Endodermal cell (in vitro differentiated cells): ENCODE results near the gene PLA2G2E. TPM values are rescaled to one million over a fixed set of nuclear protein-coding genes. Genes with fewer than 3 reads are reported as not detected.

Source experiments
- DNase-seq: peaks from one replicate; pipeline ENCODE4 v3.0.0-alpha.2; 2017
- H3K27ac ChIP-seq: 2 replicates; pipeline ENCODE4 v1.5.1; 2013; ENCODE audit warnings: mild to moderate bottlenecking, low read depth, low read length, moderate library complexity
- H3K27me3 ChIP-seq: 2 replicates; pipeline ENCODE4 v1.6.1; 2013; ENCODE audit warnings: mild to moderate bottlenecking, low read length, moderate library complexity; ENCODE audit not compliant: insufficient read depth, control insufficient read depth, poor library complexity, severe bottlenecking
- H3K36me3 ChIP-seq: 2 replicates; pipeline ENCODE4 v1.7.0; 2013; ENCODE audit warnings: mild to moderate bottlenecking, low read length, moderate library complexity; ENCODE audit not compliant: control insufficient read depth, insufficient read depth
- H3K4me1 ChIP-seq: one replicate; pipeline ENCODE4 v1.7.0; 2013; ENCODE audit warnings: low read length; ENCODE audit not compliant: control insufficient read depth, insufficient read depth
- H3K4me3 ChIP-seq: 2 replicates; pipeline ENCODE4 v1.5.1; 2013; ENCODE audit warnings: mild to moderate bottlenecking, low read length, moderate library complexity
- H3K9ac ChIP-seq: 2 replicates; pipeline ENCODE4 v1.6.1; 2013; ENCODE audit warnings: mild to moderate bottlenecking, low read length, moderate library complexity; ENCODE audit not compliant: poor library complexity, severe bottlenecking; ENCODE audit errors: extremely low read depth
- H3K9me3 ChIP-seq: 2 replicates; pipeline ENCODE4 v1.6.1; 2013; ENCODE audit warnings: mild to moderate bottlenecking, low read length, moderate library complexity; ENCODE audit not compliant: control insufficient read depth
- H3K27ac Mint-ChIP-seq: 2 replicates; pipeline ENCODE4 v1.8.0; 2020; ENCODE audit warnings: mixed read lengths
- H3K27me3 Mint-ChIP-seq: 2 replicates; pipeline ENCODE4 v1.8.0; 2021; ENCODE audit warnings: mild to moderate bottlenecking, mixed read lengths; ENCODE audit not compliant: insufficient read depth
- H3K36me3 Mint-ChIP-seq: 2 replicates; pipeline ENCODE4 v1.8.0; 2020; ENCODE audit warnings: low read depth, mixed read lengths
- H3K4me1 Mint-ChIP-seq: 2 replicates; pipeline ENCODE4 v1.8.0; 2020; ENCODE audit warnings: mixed read lengths
- H3K4me3 Mint-ChIP-seq: 2 replicates; pipeline ENCODE4 v1.8.0; 2020; ENCODE audit warnings: mild to moderate bottlenecking, moderate library complexity, mixed read lengths
- H3K9me3 Mint-ChIP-seq: 2 replicates; pipeline ENCODE4 v1.8.0; 2020; ENCODE audit warnings: mild to moderate bottlenecking, mixed read lengths
- WGBS, 2 experiments: methylation state at CpG; one replicate each; pipeline versions ENCODE4 v1.1.5 to v1.1.7; 2013; ENCODE audit warnings: missing lambda C conversion rate in 2 of 2, mixed read lengths in 1 of 2; ENCODE audit not compliant: insufficient coverage in 1 of 2, insufficient read length in 1 of 2; 5-methylcytosine and 5-hydroxymethylcytosine counted together
- total RNA-seq, 2 donors: library from RNA; stranded (reverse); fragmentation: NEBNext Ultra II Directional in 1 of 2; extraction: Animal tissue kit (Norgen Biotek cat#: 25700) in 1 of 2; gene quantifications; 2 replicates in 1 of 2; 3 replicates in 1 of 2; pipeline ENCODE4 v1.2.1, GENCODE V29; 2021
- TF ChIP-seq, protein P1 (sequence below): fragments of 200-600 bp; sonication (generic); conservative IDR thresholded peaks from 2 replicates; pipeline ENCODE4 v1.5.0; 2021; ENCODE audit warnings: antibody characterized with exemption, mild to moderate bottlenecking

PLA2G2E gene
- total RNA-seq, 2 donors from 2014 or later = not detected

DNA sequence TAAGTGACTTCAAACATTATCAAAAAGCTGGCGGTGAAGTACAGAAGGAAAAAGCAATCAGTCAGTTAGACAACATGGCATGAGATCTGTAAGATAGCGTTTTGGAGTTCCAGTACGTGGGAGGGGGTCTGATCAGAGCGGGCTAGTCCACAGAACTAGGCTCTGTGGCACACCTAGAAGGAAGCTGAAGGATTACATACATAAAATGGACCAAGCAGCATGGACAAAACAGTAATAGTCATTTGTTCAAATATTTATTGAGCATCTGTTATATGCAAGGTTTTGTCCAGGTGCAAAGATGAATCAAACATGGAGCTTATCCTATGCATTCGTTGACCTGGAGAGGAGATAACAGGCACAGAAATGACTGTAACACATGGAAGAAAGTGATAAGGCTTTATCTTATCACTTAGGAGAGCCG lies 22.9 kb upstream of the PLA2G2E start:
- Mint-ChIP-seq H3K27me3 (peaks cover 8% of the 10 kb centered on the region), H3K4me1 (peaks cover 13% of the 10 kb centered on the region), H3K4me3 (no peak overlapping the region), H3K36me3 (no peaks in the 10 kb centered on the region), H3K27ac (no peak overlapping the region), H3K9me3 (peaks cover 10% of the 10 kb centered on the region)
- H3K27ac ChIP-seq = no peak overlapping the region
- no peak overlapping the region for H3K9ac ChIP-seq
- H3K36me3 ChIP-seq = no peaks in the 10 kb centered on the region
- TF ChIP-seq, protein P1, sequence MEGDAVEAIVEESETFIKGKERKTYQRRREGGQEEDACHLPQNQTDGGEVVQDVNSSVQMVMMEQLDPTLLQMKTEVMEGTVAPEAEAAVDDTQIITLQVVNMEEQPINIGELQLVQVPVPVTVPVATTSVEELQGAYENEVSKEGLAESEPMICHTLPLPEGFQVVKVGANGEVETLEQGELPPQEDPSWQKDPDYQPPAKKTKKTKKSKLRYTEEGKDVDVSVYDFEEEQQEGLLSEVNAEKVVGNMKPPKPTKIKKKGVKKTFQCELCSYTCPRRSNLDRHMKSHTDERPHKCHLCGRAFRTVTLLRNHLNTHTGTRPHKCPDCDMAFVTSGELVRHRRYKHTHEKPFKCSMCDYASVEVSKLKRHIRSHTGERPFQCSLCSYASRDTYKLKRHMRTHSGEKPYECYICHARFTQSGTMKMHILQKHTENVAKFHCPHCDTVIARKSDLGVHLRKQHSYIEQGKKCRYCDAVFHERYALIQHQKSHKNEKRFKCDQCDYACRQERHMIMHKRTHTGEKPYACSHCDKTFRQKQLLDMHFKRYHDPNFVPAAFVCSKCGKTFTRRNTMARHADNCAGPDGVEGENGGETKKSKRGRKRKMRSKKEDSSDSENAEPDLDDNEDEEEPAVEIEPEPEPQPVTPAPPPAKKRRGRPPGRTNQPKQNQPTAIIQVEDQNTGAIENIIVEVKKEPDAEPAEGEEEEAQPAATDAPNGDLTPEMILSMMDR = no peak
- peaks cover 9% of the 10 kb centered on the region for H3K4me1 ChIP-seq
- H3K9me3 ChIP-seq = peaks cover 4% of the 10 kb centered on the region
- WGBS, 2 experiments = 81 to 86% methylated on average over 4 to 6 of the region's 6 CpGs
- no peaks in the 10 kb centered on the region for H3K27me3 ChIP-seq
- H3K4me3 ChIP-seq = no peak overlapping the region
- no peak for DNase-seq

DNA sequence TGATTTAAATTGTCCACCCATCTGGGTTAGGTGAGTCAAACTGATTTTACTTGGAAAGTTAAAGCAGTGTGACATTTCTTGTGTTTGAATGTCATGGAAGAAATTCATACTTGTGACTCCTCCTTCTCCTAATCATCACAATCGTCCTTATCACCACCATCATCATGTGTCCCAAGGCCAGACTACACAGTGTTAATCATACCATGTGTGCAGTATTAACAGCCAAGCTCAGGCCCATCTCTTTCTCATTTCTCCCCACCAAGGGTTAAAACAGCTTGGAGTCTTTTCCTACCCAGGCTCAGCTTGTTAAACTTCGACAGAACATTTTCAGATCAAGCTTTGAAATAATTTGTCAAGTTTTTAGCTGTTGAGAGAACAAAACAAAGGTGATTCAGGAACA lies 22.5 kb upstream of the PLA2G2E start:
- peaks cover 13% of the 10 kb centered on the region for H3K4me1 Mint-ChIP-seq
- 70 to 75% methylated on average over 1 to 2 of the region's 2 CpGs for WGBS, 2 experiments

DNA sequence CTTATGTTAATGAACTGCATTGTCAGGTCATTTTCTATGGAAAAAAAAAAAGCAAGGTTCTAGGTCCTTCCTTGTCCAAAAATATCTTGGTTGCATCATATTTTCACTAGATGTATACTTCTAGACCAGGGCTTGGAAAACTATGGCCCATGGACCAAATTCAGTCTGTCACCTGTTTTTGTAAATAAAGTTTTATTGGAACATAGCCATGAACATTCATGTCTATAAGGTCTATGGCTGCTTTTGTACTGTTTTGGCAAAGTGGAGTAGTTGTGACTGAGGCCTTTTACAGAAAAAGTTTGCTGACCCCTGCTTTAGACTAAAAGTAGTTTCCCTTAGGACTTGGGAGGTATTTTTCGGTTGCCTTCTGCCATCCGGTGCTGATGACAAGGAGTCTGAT lies 19.2 kb upstream of the PLA2G2E start:
- peaks cover 15% of the 10 kb centered on the region for H3K9me3 Mint-ChIP-seq
- DNase-seq = no peak
- Histone ChIP-seq H3K36me3 (no peaks in the 10 kb centered on the region), H3K4me1 (peaks cover 9% of the 10 kb centered on the region), H3K4me3 (no peak overlapping the region), H3K9ac (no peak overlapping the region), H3K27me3 (no peaks in the 10 kb centered on the region), H3K9me3 (peaks cover 11% of the 10 kb centered on the region), H3K27ac (no peak overlapping the region)
- H3K36me3 Mint-ChIP-seq = no peaks in the 10 kb centered on the region
- no peak overlapping the region for H3K4me3 Mint-ChIP-seq
- WGBS, 2 experiments = 90 to 94% methylated on average over 2 of the region's 2 CpGs
- no peak overlapping the region for H3K27ac Mint-ChIP-seq
- peaks cover 15% of the 10 kb centered on the region for H3K4me1 Mint-ChIP-seq
- peaks cover 2% of the 10 kb centered on the region for H3K27me3 Mint-ChIP-seq
- TF ChIP-seq, protein P1 = no peak

More for the DNA sequence above, 22.5 kb upstream of the PLA2G2E start:
- H3K27ac ChIP-seq = no peak overlapping the region
- H3K36me3 ChIP-seq = no peaks in the 10 kb centered on the region
- TF ChIP-seq, protein P1 = no peak
- H3K27ac Mint-ChIP-seq = no peak overlapping the region
- peaks cover 14% of the 10 kb centered on the region for H3K9me3 Mint-ChIP-seq
- H3K9me3 ChIP-seq = peaks cover 9% of the 10 kb centered on the region
- H3K27me3 Mint-ChIP-seq = peaks cover 8% of the 10 kb centered on the region
- no peak overlapping the region for H3K4me3 ChIP-seq
- H3K36me3 Mint-ChIP-seq = no peaks in the 10 kb centered on the region
- no peak overlapping the region for H3K9ac ChIP-seq
- no peak for DNase-seq
- no peaks in the 10 kb centered on the region for H3K27me3 ChIP-seq
- no peak overlapping the region for H3K4me3 Mint-ChIP-seq
- H3K4me1 ChIP-seq = peaks cover 9% of the 10 kb centered on the region
